Activated T-cell treated with anti-CD3 and anti-CD28 coated beads, Interleukin-2, amount 50 U/mL, for 4 hours (primary cell): ENCODE measurements around the gene SPATA6L. TPM values are rescaled to one million over a fixed set of nuclear protein-coding genes. Genes with fewer than 3 reads are reported as not detected.

ENCODE experiments used
- ATAC-seq, 2 donors: fragments of 200-7000 bp; cut with Tn5 transposase; one replicate each; pipeline ENCODE4 v1.10.0; 2021
- DNase-seq: peaks from one replicate; pipeline ENCODE4 v3.0.0-alpha.2; 2020
- H3K27me3 Mint-ChIP-seq: one replicate; pipeline ENCODE4 v1.8.0; 2021; ENCODE audit warnings: low read depth, mixed read lengths
- H3K36me3 Mint-ChIP-seq: one replicate; pipeline ENCODE4 v1.8.0; 2022; ENCODE audit warnings: mixed read lengths; ENCODE audit not compliant: insufficient read depth
- H3K4me1 Mint-ChIP-seq: one replicate; pipeline ENCODE4 v1.8.0; 2021; ENCODE audit warnings: low read depth, mixed read lengths
- H3K4me3 Mint-ChIP-seq: one replicate; pipeline ENCODE4 v1.8.0; 2021; ENCODE audit warnings: mild to moderate bottlenecking, moderate library complexity, mixed read lengths
- H3K9me3 Mint-ChIP-seq: one replicate; pipeline ENCODE4 v1.8.0; 2021; ENCODE audit warnings: mixed read lengths
- total RNA-seq, 3 donors: library from RNA; stranded (reverse); gene quantifications; one replicate each; pipeline ENCODE4 v1.2.1, GENCODE V29; 2021

Gene SPATA6L
- total RNA-seq, 3 donors from 2014 or later: 0.30 to 0.50 TPM; not detected in 1

GRCh38 chr9:4576448-4576847, 89.8 kb downstream of the SPATA6L start:
- Mint-ChIP-seq H3K4me1 (peaks cover 27% of the 10 kb centered on the region), H3K4me3 (no peak overlapping the region), H3K9me3 (no peaks in the 10 kb centered on the region), H3K36me3 (no peaks in the 10 kb centered on the region), H3K27me3 (no peaks in the 10 kb centered on the region)
- DNase-seq (no peak), ATAC-seq (no peak)

- H3K4me3 Mint-ChIP-seq: no peak overlapping the region
- H3K27me3 Mint-ChIP-seq: no peaks in the 10 kb centered on the region
- no peak for DNase-seq
- no peaks in the 10 kb centered on the region for H3K36me3 Mint-ChIP-seq
- peaks cover 27% of the 10 kb centered on the region for H3K4me1 Mint-ChIP-seq
- H3K9me3 Mint-ChIP-seq: no peaks in the 10 kb centered on the region
- ATAC-seq: no peak
Observed at GRCh38 chr9:4575997-4576396, 90.3 kb downstream of the SPATA6L start.

DNA sequence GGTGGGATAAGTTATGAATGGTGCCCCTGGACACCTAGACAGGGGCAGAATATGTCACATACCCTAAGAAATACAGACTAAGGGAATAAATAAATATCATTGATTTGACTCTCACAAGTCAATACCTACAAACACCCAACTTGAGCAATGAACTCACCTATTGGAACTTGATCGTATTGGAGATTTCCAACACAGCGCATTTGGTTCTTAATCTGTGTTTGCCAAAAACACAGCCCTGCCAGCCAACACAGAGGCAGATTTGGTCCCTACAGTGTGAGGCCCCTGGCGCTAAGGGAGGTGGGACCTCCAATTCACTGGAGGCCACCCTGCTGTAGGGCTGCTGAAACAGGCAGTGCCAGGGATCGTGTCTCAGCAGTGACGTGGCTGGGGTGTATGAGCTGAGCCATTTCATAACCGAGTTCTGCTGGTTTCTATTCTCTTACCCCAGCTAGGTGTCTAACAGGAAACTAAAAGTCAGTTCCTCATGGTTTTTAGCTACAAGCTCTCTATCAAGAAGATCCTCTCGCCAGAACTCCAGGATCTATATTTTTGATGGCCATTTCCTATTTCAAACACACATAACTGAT, 91.5 kb downstream of the SPATA6L start:
- no peaks in the 10 kb centered on the region for H3K27me3 Mint-ChIP-seq
- no peaks in the 10 kb centered on the region for H3K36me3 Mint-ChIP-seq
- peaks cover 27% of the 10 kb centered on the region for H3K4me1 Mint-ChIP-seq
- no peak overlapping the region for H3K4me3 Mint-ChIP-seq
- no peaks in the 10 kb centered on the region for H3K9me3 Mint-ChIP-seq
- DNase-seq: no peak
- ATAC-seq: peak in 1 of 2 donors; percentile 70

DNA sequence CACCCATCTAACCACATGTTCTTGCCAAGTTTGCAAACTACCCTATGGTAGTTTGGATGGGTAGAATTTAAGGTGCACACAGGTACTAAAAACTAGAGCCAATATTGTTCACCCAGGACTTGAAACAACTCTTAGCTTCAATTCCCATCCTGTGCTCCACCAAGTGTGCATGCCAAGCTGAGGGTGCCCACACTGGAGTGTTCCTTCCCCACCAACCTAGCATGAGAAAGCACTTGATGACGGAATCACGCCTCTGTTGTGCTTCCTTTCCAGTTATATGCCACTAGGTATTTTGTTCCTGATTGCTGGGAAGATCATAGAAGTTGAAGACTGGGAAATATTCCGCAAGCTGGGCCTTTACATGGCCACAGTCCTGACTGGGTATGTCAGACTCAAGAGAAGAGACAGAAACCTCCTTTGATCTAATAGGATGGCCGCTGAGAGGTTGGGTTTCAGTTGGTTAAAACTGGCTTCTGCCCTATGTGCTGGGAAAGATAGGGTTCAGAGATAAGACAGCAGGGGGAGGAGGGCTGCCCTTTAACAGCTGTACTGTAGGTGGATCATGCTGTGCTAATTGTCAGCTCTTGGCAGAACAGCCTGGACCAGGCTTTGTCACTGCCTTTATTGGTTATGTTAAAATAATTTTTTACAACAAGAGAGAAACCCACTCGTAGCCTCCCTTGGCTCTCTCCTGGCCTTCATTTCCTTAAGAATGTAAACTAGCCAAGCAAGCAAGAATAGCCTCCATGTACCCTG, 92.5 kb downstream of the SPATA6L start:
- peaks cover 27% of the 10 kb centered on the region for H3K4me1 Mint-ChIP-seq
- no peak for DNase-seq
- H3K27me3 Mint-ChIP-seq: no peaks in the 10 kb centered on the region
- H3K36me3 Mint-ChIP-seq: no peaks in the 10 kb centered on the region
- H3K9me3 Mint-ChIP-seq: no peaks in the 10 kb centered on the region
- H3K4me3 Mint-ChIP-seq: no peak overlapping the region
- ATAC-seq: no peak

DNA sequence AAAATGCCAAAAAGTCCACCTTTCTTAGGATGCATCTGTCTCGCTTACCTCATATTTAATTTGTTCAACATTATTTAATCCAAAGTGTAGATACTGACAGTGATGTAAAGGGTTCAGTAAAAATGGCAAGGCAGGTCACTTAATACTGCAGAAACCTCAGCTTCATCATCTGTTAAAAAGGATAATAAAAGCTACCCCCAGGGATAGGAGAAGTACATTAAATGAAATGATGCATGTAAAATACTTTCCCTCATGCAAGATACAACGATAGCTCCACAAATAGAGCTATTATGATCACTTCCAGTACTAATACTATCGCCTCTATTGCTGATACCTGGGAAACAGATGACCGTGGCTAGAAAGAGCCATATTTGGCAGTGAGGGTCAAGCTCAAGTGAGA, 93.1 kb downstream of the SPATA6L start:
- ATAC-seq (no peak), DNase-seq (no peak)
- Mint-ChIP-seq H3K27me3 (no peaks in the 10 kb centered on the region), H3K4me3 (no peak overlapping the region), H3K4me1 (peaks cover 27% of the 10 kb centered on the region), H3K36me3 (no peaks in the 10 kb centered on the region), H3K9me3 (no peaks in the 10 kb centered on the region)

GRCh38 chr9:4572184-4572826, 94.0 kb downstream of the SPATA6L start:
- ATAC-seq (peak in 1 of 2 donors; percentile 38), DNase-seq (peak; percentile 6)
- Mint-ChIP-seq H3K36me3 (no peaks in the 10 kb centered on the region), H3K9me3 (no peaks in the 10 kb centered on the region), H3K4me1 (peaks cover 27% of the 10 kb centered on the region), H3K27me3 (no peaks in the 10 kb centered on the region), H3K4me3 (peak overlapping the region; percentile 11)

DNA sequence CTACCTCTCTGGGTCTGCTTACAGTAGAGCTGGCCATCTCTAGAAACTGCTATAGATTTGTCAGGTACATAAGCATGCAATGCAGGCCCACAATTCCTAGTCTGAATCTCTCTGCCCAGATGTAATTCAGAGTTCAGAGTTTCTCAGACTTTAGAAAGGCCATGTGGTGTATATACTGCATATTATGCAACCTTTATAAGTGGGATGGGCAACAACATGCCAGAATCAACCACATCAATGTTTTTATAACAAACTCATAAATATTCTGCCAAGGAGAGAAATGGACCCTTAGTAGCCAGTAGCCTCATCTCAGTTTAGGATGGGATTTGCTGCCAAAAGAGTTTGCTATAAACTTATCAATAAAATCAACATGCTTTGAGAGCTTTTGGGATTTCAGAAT, 97.2 kb downstream of the SPATA6L start:
- Mint-ChIP-seq H3K4me3 (no peak overlapping the region), H3K27me3 (no peaks in the 10 kb centered on the region), H3K4me1 (peaks cover 17% of the 10 kb centered on the region), H3K9me3 (peaks cover 4% of the 10 kb centered on the region), H3K36me3 (no peaks in the 10 kb centered on the region)
- ATAC-seq: no peak
- no peak for DNase-seq

DNA sequence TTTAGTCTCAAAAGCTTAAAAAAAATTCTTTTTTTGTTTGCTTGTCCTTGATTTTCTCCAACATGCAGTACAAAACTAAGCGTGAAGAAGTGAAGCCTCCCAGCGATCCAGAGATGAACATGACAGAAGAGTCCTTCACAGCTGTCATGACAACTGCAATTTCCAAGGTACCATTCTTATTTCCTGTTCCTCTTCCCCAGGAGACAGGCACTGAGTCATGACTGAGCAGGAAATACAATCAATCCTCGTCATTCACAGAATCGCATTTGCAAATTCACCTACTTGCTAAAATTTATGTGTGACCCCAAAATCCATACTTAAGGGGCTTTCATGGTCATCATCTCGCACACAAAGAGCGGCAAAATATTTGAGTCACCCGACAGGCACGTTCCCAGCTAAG, 98.7 kb downstream of the SPATA6L start:
- DNase-seq (no peak), ATAC-seq (no peak)
- H3K27me3 Mint-ChIP-seq: peaks cover 4% of the 10 kb centered on the region
- peaks cover 19% of the 10 kb centered on the region for H3K4me1 Mint-ChIP-seq
- no peak overlapping the region for H3K4me3 Mint-ChIP-seq
- peaks cover 4% of the 10 kb centered on the region for H3K9me3 Mint-ChIP-seq
- no peaks in the 10 kb centered on the region for H3K36me3 Mint-ChIP-seq

- Mint-ChIP-seq H3K36me3 (no peaks in the 10 kb centered on the region), H3K4me3 (no peak overlapping the region), H3K9me3 (peaks cover 4% of the 10 kb centered on the region), H3K4me1 (peaks cover 11% of the 10 kb centered on the region), H3K27me3 (peaks cover 4% of the 10 kb centered on the region)
- ATAC-seq (no peak), DNase-seq (no peak)
Observed at GRCh38 chr9:4566806-4567205, 99.5 kb downstream of the SPATA6L start.

GRCh38 chr9:4563105-4563504, 103.2 kb downstream of the SPATA6L start:
- Mint-ChIP-seq H3K4me1 (peaks cover 11% of the 10 kb centered on the region), H3K9me3 (peaks cover 4% of the 10 kb centered on the region), H3K27me3 (peaks cover 4% of the 10 kb centered on the region), H3K36me3 (no peaks in the 10 kb centered on the region), H3K4me3 (no peak overlapping the region)
- DNase-seq (no peak), ATAC-seq (no peak)

GRCh38 chr9:4559261-4560182, 106.8 kb downstream of the SPATA6L start:
- H3K27me3 Mint-ChIP-seq: peaks cover 4% of the 10 kb centered on the region
- no peak overlapping the region for H3K4me3 Mint-ChIP-seq
- no peak for DNase-seq
- peaks cover 23% of the 10 kb centered on the region for H3K4me1 Mint-ChIP-seq
- no peaks in the 10 kb centered on the region for H3K36me3 Mint-ChIP-seq
- no peaks in the 10 kb centered on the region for H3K9me3 Mint-ChIP-seq
- ATAC-seq: no peak

DNA sequence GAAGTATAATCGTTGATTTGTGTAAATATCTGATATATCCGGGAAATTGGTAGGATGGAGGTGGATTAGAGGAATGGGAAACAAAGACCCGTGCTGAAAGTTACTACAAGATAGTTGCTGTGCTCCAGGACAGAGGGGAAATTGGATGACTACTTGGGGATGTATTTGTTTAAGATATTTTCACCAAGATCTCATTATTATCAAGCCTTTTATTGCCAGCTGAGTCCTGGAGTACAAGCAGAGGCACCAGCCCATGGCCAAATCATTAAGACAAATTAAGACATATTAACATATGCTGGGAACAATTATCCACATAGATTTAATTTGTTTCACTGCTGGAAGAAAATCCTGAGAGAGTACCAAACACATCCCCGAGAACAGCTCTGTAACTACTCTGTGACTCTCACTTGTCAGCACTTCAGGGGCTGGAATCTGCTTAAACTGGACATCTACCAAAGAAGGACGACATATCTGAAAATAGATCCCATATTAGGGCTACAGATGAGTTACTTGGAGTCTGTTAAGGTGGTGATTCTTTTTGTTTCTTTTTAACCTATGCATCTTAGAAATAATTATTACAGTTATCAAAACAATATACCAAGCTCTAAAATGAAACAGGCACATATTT, 107.8 kb downstream of the SPATA6L start:
- DNase-seq (no peak), ATAC-seq (no peak)
- H3K36me3 Mint-ChIP-seq: no peaks in the 10 kb centered on the region
- no peak overlapping the region for H3K4me3 Mint-ChIP-seq
- peaks cover under 1% of the 10 kb centered on the region for H3K27me3 Mint-ChIP-seq
- no peaks in the 10 kb centered on the region for H3K9me3 Mint-ChIP-seq
- H3K4me1 Mint-ChIP-seq: peaks cover 24% of the 10 kb centered on the region

DNA sequence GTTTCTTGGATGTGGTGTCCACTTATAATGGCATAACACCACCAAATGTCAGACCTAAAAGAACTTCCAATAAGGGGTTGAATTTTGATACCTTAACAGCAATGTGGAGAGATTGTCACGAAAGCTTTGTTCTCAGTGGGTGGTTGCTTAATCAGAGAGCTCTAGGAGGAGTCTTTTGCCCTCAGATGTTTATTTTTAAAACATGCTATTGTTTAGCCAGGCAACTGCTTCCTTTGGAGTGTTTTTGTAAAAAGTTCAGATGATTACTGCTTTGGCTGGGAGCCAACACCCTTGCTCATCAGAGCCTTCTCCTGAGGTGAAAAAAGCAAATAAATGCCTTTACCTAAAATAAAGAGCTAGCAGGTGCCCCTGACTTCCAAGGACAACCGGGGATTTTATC, 111.0 kb downstream of the SPATA6L start:
- peak; percentile 8 for DNase-seq
- H3K36me3 Mint-ChIP-seq: no peaks in the 10 kb centered on the region

GRCh38 chr9:4553951-4554381, 112.3 kb downstream of the SPATA6L start:
- Mint-ChIP-seq H3K9me3 (no peaks in the 10 kb centered on the region), H3K36me3 (no peaks in the 10 kb centered on the region), H3K4me3 (no peak overlapping the region), H3K4me1 (peaks cover 30% of the 10 kb centered on the region), H3K27me3 (no peaks in the 10 kb centered on the region)
- ATAC-seq: no peak
- DNase-seq: no peak

More for the DNA sequence above, 111.0 kb downstream of the SPATA6L start:
- H3K9me3 Mint-ChIP-seq: no peaks in the 10 kb centered on the region
- no peaks in the 10 kb centered on the region for H3K27me3 Mint-ChIP-seq
- peaks cover 30% of the 10 kb centered on the region for H3K4me1 Mint-ChIP-seq
- no peak for ATAC-seq
- H3K4me3 Mint-ChIP-seq: no peak overlapping the region
